GF-D8 (cell line): ENCODE results near the gene NEUROD2.

Source experiments
- DNase-seq: peaks from one replicate; lab custom pipeline; 2025; lab: John Stamatoyannopoulos, UW

NEUROD2 gene

DNA sequence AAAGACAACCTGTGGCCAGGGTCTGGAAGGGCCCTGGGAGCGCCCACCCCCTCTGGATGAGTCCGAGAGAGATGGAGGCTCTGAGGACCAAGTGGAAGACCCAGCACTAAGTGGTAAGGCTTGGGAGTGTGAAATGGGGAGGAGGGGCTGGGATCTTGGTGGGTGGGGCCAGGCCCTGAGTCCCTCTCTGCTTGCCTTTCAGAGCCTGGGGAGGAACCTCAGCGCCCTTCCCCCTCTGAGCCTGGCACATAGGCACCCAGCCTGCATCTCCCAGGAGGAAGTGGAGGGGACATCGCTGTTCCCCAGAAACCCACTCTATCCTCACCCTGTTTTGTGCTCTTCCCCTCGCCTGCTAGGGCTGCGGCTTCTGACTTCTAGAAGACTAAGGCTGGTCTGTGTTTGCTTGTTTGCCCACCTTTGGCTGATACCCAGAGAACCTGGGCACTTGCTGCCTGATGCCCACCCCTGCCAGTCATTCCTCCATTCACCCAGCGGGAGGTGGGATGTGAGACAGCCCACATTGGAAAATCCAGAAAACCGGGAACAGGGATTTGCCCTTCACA, 28.0 kb upstream of the NEUROD2 start:
- DNase-seq, result no peak

DNA sequence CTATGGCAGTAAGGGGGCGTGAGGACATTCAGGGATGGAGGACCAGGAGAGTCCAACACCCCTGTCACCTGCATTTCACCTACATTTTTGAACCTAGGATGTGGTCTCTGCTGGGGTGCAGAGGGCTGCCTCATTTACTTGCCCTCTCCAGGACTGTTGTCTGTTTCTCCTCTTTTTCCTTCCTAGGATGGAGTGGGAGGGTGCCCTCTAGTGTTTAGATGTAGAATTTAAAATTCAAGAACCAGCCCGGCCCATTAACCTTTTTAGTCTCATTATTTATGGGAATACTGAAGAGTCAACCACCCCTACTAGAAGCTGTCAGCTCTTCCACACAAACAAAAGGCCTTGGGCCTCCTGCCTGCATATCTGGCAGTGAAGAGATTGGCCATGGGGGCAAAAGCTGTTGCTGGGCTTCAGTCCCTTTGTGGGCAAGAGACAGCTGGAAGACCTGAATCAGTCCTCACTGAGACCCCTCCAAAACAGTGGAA, 26.7 kb upstream of the NEUROD2 start:
- no peak for DNase-seq

DNA sequence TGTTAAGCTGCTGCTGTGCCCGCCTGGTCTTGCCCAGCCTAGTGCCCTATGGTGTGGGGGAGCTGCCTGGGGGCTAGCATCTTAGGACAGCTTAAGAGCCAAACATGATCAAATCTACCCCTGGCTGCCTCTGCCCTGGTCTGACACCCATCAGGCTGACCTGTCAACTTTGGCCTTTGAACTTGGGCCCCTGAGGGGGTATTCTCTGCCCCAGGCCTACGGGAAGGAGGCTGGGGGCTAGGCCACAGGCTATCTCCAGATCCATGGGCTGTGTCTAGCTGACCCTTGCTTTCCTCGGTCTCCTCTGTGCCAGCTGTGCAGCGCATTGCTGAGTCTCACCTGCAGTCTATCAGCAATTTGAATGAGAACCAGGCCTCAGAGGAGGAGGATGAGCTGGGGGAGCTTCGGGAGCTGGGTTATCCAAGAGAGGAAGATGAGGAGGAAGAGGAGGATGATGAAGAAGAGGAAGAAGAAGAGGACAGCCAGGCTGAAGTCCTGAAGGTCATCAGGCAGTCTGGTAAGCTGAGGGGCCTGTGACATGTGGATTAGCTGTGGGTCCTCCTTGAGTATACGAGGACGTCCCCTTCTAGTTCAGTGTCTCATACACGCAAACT, 26.0 kb upstream of the NEUROD2 start:
- DNase-seq, result no peak

DNA sequence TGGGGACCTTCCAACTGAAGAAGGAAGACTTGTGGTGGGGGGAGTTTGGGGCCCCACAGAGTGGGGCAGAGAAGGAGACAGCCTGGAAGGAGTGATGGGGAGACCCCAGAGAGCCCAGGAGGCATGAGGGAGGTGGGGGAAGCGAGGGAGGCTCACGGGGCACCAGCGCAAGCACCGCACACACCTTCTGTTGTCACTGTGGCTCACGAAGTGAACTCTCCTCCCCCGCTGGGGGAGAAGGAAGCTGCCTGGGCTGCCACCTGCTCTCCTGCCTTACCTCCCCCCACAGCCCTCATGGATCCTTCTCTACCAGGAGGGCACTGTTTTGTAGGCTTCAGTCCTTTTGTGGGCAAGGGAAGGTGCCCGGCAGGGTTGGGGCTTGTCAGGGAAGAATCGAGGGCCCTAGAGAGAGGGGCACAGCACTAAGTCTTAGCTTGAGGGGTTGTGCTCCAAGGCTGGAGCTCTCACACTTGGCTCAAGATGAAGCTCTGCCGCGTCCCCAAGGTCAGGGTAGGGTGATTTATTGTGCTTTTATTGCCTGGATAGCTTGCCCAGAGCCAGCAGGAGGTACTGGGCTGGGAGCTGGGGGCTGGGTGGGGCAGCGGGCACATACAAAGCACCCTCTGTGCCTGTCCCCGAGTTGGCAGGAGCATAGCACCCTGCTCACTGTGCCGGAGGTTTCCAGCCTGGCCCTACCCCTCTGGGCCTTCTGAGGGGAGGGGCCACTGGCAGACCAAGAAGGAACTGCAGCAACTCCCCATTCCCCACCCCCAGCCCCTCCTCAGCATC, 24.6 kb upstream of the NEUROD2 start:
- DNase-seq, result no peak

DNA sequence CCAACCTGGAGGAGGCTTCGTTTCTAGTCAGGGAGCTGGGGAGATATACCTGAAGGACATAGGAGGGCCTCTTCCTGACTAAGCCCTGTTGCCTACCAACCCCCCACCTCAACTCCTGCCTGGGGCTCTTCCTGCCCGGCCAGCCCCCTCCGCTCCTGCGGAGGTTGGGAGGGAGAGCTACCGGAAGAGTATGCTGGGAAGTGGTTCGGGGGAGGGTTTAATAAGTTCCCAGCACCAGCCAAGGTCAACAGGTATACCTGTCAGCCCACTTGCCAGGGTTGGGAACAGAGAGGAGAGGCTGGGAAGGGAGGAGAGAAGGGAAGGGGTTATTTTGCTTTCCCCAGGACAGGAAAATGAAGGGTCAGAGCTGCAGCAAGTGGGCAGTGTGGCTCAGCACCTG, 23.7 kb upstream of the NEUROD2 start:
- no peak for DNase-seq

DNA sequence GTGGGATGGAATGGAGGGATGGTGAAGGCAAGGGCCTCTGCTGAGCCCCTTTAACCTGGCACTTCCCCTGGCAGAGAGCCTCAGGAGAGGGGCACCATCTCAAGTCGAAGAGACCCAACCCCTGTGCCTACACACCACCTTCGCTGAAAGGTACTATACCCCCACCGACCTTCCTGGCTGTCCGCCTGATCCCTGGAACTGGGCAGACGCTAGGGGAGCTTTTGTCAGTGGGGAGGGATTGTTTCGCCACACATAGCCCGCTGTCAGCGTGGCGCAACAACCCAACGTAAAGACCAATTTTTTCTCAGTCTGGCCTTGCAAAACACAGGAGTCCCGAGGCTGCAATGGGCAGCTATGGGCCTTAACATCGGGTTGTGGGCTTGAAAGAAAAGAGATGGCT, 22.2 kb upstream of the NEUROD2 start:
- DNase-seq, result peak; percentile 68

DNA sequence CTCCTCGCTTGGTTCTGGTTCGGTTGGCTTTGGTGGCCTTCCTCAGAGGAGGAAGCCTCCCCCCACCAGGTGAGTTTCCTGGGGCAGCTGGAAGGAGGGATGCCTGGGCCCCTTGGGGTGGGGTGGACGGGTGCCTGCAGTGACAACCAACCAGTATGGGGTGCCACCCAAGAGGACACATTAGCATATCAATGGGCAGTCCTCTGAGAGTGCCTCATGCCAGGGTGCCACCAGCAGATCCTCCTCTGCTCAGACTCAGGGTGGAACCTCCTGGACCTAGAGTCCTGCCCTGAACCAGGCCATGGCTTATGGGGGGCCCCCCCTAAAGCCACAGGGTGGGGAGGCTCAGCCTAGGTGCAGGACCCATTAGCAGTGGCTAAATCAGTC, 21.8 kb upstream of the NEUROD2 start:
- DNase-seq, result no peak

DNA sequence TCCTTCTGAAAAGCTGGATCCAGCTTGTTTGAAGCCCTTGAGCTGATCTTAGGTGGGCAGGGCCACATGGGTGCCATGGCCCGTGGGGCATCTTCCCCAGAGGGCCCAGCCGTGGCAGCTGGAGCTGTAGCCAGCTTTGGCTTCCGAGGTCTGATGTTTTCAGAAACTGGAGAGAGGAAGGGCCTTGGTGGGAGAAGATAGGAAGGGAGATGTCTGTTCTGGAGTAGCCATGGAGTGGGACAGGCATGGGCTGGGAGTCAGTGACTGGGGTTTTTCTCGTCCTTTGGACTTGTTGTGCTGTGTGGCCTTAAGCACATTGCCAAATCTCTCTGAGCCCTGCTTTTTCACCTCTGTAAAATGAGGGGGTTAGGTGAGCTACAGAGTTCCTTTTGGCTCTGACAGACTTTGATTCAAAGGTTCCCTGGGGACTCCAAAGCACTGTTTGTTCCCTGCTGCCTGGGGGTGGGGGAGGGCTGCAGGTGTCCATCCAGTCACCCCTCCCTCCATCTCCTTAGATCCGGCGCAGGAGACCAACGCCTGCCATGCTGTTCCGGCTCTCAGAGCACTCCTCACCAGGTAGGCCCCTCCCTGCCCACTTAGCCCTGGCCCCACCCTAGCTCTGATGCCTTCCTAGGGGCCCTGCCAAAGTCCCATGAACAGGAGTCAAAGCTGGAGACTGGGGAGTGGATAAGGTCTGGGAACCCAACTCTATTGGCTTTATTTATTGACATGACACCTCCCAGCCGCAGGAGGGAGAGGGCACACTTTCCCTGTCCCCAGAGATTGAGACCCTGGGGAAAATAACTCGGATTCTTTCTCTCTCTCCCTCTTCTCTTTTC, 21.2 kb upstream of the NEUROD2 start:
- DNase-seq, result no peak

DNA sequence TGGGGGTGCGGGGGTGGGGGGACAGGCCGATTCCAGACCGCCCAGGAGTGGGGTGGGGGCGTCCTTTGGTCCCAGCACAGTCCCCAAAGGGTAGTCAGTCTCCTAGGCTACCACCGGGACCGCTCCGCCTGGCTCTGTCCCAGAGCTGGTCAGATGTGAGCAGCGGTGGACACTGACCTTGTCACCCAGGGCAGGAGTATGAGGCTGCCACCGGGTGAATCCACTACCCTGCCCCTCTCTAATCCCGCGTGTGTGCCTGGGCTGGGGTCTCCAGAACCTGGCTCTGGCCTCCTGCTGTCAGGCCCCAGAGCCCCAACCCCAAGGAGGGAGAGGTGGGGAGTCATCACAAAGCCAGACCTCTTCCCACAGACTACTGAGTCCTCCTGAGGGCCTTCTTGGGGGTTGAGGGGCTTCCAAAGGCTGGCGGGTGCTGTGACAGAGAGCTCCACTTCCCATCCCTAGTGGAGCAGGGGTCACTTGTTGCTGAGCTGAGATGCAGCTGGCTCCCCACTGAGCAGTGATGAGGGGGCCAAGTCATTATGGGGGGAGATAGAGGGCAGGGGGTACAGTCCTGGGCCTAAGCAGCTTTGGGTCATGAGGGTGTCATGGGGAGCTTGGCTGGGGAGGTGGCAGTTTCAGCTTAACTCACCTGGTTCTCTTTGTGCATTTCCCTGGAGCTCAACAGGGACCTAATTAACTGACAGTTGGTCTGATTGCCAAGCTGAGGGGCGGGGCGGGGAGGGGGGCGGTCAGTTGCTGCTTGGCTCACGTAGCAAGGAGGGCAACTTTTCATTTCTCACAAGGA, 20.2 kb upstream of the NEUROD2 start:
- DNase-seq, result no peak

DNA sequence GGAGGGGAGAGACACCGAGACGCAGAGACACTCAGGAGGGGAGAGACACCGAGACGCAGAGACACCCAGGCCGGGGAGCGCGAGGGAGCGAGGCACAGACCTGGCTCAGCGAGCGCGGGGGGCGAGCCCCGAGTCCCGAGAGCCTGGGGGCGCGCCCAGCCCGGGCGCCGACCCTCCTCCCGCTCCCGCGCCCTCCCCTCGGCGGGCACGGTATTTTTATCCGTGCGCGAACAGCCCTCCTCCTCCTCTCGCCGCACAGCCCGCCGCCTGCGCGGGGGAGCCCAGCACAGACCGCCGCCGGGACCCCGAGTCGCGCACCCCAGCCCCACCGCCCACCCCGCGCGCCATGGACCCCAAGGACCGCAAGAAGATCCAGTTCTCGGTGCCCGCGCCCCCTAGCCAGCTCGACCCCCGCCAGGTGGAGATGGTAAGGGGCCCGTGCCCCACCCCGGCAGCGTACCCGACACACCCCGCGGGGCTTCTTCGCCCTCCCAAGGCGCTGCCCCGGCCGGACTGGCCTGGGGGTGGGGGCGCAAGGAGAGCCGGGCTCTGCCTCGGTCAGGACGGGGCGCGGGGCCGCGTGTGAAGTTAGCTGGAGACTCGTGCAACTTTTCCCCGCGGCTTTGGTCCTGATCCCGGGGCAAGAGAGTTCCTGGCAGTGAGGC, 19.5 kb upstream of the NEUROD2 start:
- no peak for DNase-seq

DNA sequence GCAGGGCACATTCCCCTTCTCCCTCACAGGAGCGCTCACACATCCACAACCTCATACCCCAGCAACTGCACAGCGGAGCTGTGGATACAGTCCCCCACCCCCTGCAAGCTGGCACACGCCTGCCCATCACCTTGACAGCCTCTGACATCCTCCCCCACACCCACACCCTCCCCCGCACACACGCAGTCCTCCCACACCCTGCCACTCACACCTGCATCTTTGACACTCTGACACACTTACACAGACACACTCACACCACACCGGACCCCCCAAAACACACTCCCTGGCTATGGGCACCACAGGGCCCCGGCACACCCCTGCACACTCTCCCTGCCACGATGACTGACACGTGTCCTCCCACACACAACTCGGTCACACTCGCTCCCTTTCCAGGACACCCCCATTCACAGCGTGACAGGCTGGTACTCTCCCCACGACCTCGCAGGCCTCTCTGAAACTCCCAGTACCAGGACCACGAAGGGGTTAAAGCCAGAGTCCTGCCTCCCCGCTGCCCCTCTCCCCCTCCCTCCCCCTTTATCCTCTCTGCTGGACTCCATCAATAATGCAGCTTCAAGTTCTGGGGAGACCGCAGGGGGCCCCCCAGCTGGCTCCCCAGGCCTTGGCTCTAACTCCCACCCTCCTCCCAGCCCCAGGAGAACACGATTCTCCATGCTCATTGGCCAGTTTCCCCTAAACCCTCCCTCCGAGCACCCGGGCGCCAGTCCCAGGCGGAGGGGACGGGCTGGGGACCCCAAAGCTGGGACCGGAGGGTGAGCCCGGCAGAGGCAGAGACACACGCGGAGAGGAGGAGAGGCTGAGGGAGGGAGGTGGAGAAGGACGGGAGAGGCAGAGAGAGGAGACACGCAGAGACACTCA, 18.7 kb upstream of the NEUROD2 start, which contains the start of gene PPP1R1B:
Gene PPP1R1B, plus strand, starts transcription at position 782 of the 876 bp plus-strand sequence. CDS start 441 bp downstream, outside the sequence.
- no peak for DNase-seq

DNA sequence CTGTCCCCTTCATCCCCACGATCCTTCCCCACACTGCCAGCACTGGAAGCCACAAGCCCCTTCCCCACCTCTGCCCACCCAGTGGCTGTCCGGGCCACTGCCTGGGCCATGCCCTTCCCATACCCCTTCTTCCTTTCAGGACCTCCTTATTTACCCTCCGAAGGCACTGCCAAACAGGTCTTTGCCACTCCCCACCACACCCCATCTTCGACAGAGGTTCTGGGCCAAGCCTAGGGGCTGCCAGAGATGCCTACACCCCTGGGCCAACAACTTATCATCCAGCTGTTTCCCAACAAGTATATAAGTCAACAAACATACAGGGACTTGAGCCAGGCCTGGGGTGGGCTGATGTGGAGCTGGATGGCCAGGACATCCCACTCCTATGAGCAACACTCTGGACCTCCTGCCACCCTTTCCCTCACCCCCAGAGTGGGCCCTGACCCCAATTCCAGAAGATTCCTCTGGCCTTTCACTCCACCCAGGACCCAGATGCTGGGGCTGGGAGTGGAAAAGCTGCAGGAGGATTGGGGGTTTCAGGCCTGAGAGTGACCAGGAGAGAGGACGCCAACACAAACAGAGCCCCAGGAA, 17.6 kb upstream of the NEUROD2 start:
- no peak for DNase-seq

DNA sequence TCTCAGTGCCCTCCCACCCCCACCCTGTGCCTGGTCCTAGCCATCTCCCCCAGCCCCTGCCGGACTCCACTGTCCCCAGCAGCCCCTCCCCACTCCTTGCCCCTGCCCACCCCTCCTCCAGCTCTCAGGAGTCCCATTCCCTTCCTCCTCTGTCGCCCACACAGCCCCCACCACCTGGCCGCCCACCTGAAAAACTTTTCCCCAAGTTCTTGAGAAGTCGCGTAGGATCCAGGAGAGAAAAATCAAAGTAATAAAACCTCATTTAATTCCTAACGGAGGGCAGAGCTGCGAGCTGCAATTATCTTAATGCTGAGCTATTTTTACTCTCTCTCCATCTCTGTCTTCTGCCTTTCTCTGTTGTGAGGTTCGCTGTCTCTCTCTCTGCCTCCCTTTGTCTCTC, 16.6 kb upstream of the NEUROD2 start:
- DNase-seq, result no peak

DNA sequence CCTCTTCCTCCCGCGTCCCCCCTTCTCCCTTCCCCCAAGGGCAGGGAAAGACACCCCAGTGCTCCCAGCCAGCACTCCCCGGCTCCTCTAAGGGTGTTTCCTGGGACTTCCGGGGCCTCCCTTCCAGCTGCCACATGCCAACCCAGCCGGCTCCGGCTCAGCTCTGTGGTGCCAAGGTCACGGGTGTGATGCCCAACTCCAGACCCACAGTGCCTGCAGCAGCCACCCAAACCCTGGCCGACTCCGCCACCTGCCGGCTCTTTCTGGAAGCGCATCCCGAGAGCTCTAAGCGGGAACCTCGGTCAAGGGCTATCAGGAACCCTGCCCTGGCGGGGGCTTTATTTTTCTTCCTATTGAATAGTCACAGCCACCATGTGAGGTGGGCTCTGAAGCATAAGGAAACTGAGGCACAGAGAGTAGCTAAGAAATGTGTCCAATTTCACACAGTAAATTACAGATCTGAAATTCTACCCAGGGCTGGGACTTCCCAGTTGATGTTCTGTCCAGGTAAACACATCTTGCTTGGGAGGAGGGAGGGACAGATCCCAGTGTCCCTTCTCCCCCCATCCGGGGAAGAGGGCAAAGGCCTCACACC, 15.7 kb upstream of the NEUROD2 start:
- no peak for DNase-seq

DNA sequence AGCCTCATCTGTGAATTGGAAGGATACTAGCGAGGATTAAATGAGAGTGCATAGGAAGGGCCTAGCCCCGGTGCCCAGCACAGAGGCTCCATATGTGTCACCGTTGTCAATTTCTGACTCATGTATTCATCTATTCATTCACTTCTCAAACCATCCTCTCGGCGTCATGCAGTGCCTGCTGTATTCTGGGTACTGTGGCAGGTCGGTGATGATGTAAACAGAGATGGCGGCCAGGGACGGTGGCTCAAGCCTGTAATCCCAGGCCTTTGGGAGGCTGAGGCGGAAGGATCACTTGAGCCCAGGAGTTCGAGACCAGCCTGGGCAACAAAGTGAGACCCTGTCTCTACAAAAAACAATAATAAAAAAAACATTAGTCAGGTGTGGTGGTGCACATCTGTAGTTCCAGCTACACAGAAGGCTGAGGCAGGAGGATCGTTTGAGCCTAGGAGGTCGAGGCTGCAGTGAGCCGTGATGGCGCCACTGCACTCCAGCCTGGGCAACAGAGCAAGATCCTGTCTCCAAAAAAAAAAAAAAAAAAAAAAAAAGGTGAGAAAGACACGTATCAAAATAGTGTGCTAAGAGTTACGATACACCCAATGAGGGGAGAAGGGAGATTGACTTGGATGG, 14.8 kb upstream of the NEUROD2 start:
- DNase-seq, result no peak

DNA sequence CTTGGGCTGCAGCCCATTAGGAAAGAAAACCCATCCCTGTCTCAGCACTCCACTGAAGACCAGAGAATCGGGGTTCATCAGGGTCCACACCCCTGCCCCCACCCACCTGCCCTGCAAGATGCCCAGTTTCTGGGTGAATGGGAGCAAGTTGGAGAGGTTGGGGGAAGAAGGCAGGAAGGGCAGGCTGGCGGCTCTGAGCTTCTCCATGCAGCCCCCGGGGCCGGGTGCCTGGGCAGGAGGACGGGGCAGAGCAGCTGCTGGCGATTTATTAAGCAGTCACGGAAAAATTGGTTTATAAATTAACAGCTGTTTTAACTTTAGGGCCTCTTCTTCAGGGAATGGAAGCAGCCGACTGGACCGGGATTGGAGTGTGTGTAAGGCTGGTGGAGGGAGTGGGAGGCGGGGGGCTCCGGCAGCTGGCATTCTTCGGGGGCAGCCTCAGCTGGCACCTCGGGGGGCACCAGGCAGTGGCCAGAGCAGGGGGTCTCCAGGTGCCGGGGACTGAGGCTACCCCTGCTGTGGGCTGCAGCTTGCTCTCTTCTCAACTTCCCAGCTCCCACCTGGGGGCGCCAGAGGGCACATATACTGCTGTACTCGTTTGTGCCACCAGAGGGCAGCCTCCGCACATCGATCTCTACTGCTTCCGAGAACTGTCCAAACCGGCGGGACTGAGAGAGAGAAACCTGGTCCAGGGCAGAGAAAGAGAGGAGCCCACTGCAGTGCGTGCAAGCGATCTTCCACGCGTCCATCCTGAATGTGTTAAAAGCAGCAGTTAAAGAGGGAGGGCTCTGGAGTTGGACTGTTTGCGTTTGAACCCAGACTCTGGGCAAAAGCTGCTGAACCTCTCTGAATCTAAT, 14.0 kb upstream of the NEUROD2 start:
- DNase-seq, result peak; percentile 22

DNA sequence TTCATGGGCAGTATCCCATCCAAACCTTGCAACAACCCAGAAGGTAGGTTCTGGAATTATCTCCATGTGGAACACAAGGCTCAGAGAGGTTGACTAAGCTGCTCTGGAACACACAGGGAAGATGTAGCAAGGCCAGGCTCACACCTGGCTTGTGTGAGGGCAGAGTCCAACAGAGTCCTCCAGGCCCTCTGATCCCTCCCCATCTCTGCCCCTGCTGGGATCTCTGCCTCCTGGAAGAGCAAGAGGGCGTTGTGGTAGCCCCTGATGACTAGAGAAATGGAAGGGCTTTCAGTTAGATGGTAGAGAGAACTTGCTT, 12.0 kb upstream of the NEUROD2 start:
- no peak for DNase-seq
